ENCODE results near the gene TPRA1.

TPRA1 gene

DNA sequence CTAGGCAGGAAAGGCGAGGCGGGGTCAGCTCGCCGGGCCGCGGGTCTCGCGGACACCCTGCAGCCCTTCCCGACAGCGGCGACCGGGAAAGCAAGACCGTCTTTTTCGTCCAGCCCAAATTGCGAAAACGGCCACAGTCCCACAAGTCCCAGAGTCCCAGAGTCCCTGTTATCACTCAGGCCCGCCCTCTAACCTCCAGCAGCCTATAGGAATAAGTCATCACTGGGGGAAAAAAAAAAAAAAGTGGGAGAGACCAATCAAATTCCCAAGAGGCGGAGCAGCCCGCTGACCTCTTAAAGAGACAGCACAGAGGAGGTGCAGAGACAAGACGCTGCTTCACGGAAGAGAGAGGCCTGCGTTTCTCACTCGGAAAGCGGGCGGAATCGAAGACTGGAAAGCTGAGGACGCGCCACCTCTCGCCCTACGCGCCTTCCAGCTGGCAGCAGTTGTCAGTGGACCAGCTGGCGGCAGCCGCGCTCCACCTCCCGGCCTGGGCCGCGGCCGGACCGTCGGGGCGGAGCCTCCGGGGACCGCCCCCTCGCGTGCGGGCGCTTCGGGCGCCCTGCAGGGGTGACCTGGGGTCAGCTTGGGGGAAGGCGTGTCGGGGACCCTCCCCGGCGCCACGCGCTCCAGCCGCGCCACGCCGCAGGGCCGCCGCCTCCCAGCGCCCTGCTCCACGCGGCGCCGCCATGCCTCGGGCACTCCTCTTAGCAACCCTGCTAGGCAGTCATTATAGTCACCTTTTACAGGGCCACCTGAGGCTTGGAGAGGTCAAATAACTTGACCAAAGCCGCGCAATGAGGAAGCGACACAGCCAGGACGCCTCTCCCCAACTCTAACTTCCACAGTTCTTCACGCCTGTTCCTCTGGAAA lies at the start of gene TPRA1:
Gene TPRA1 (minus strand): TSS at position 141 of the 873 bp plus-strand sequence. CDS start 10,587 bp downstream, outside the sequence.
- DNase-seq (ENCODE audit: low spot score), result peak; percentile 93

GRCh38 chr3:127640042-127640355 lies 49.5 kb upstream of the TPRA1 start:
- no peak for DNase-seq (ENCODE audit: low spot score)

DNA sequence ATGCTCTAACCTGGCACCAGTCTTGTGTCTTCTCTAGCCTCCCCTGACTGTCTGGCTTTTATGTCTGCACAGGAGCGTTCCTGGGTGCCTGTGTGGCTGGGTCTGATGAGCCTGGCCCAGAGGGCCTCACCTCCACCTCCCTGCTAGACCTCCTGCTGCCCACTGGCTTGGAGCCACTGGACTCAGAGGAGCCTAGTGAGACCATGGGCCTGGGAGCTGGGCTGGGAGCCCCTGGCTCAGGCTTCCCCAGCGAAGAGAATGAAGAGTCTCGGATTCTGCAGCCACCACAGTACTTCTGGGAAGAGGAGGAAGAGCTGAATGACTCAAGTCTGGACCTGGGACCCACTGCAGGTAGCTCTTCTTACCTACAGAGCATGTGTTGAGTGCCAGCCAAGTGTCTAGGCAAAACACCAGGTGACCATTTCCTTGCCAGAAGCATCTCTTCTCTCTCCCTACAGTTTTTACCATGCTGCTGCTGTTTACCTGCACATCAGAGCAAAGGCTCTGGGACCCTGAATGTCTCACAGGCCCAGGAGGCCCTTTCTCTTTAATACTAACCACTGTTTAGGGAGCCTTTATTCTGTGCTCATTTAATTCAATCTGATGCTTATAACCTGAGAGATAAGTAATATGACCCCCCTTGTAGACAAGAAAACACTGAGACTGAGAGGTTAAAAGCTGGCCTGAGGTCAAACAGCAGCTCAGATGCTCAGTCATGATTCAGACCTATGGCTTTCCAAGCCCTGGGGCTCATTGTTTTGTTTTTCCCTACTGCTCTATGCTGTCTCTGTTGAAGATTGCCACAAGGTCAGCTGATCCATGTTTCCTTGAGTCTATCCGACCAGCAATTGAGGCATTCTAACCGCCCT lies 48.9 kb upstream of the TPRA1 start:
- no peak for DNase-seq (ENCODE audit: low spot score)

- DNase-seq (ENCODE audit: low spot score), result no peak
Measured at GRCh38 chr3:127637971-127638370, 47.4 kb upstream of the TPRA1 start.

- DNase-seq (ENCODE audit: low spot score), result no peak
Measured at GRCh38 chr3:127637546-127637945, 47.0 kb upstream of the TPRA1 start.

DNA sequence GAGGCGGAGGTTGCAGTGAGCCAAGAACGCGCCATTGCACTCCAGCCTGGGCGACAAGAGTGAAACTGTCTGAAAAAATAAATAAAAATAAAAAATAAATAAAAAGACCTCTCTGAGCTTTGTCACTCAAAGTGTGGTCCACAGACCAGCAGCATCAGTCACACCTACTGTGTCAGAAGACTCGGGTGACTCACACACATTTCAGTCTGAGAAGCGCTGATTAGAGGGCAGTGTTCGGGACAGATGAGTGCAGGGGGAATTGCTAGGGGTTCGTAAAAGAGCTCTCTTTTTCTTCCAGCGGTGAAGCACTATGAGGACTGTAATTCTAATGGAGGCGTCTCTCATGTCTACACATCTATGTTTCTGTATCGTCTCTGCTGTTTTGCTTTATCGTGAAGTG lies 44.1 kb upstream of the TPRA1 start:
- no peak for DNase-seq (ENCODE audit: low spot score)

DNA sequence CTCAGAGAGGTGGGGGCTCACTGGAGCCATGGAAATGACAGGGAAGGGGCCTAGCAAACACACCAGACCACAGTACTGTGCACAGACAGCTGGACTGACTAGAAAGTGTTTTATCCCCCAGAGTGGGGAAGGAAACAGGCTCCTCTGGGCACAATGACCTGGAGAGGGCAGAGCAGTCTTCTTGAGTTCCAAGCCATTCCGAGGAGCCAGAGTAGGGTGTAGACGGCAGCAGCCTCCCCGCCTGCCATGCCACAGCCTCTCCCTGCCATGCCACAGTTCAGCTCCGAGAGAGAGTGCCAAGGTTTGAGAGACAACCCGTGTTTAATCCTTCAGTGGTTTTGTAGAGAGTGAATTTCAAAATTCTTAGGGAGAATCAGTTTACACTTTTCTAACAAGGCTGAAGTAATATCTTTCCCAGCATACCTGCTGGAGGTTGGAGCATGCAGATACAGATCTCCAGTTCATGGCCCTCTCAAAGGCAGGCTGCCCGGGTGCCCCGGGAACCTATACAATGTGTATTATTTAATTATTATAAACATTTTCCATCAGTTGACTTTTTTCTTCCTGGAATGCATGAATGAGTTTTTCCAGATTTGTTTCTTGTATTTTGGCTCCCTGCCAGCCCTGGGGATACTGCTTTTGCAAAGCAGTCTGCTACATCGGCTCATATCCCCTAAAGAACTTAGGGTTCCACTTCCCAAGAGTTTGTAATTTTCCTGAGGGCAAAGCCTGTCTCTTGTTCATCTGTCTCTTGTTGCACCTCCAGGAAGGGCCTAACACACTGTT lies 41.7 kb upstream of the TPRA1 start:
- peak; percentile 58 for DNase-seq (ENCODE audit: low spot score)

DNA sequence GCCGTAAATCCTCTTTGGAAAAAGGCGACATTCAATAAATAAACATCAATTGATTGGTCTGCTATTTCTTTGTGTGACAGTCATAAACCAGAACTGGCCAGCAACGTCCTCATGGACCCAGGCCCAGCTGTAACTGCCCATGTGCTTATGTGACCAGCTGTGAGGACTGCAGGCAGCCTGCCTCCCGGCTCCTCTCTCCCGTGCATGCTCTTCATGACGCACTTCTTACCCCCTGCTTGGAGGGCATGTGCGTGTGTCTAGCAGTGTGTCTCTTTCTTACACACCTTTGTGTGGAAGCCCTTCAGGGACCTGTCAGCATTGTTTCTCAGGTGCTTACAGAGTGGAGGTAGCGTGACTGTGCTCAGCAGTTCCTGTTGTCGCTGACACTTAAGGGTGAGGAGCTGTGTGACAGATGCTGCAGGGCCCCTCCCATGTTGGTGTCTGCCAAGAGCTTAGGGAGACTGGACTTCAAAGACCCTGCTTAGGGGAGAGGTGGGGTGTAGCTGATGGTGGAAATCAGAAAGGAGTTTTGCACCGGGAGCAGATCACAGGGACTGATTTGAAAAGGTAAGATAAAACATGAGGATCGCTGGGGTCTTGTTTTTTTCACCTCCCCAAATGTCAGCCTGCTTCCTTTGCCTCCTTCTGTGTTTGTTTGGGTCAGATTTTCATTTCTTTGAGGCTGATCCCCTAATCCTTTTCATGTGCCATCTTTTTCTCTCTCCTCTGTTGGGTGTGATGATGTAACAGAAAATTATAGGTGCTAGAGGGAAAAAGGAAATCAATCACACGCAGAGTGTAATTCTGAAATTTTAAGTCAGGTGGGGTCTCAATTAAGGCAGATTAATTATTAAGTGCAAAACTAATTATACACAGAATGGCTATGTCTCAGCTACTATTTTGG lies 40.5 kb upstream of the TPRA1 start:
- peak; percentile 77 for DNase-seq (ENCODE audit: low spot score)

DNA sequence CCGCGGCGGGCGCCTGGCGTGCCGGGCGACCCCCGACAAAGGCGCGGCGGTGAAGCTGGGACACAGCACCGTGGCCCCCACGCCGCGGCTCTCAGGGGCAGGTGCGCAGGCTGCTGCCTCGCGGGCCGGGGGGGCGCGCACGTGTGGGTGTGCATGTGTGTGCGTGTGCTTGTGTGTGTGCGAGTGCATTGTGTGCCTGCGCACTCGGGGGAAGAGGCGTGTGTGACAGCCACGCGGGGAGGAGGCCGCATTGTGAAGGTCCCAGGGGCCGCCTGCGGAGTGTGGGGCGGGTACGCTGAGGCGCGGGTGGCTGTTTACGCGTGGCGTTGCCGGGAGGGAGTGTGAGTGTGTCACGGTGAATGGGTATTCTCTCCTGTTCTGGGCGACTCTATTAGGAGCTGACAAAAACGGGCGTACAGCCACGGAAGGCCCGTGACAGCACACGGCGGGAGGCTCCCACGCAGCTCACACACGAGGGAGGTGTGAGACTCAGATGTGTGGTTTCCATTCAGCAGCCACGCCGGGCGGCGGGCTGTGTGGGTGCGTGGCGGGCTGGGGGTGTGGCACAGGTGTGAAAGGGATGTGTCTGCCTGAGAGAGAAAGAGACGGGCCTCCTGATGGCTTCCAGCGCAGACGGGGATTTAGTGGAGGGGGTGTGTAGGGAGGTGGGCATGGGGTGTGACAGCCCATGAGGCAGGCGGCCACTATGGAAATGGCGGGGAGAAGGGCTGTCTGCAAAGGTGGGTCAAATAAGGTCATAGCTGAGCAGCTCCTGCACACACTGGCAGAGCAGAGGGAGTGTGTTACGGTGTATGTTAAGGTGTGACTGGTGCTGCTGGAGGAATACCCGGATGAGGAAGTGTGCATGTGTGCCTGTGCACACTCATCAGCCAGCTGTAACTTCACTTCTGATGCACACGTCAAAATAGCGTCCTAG lies 39.2 kb upstream of the TPRA1 start:
- DNase-seq (ENCODE audit: low spot score), result peak; percentile 61

DNA sequence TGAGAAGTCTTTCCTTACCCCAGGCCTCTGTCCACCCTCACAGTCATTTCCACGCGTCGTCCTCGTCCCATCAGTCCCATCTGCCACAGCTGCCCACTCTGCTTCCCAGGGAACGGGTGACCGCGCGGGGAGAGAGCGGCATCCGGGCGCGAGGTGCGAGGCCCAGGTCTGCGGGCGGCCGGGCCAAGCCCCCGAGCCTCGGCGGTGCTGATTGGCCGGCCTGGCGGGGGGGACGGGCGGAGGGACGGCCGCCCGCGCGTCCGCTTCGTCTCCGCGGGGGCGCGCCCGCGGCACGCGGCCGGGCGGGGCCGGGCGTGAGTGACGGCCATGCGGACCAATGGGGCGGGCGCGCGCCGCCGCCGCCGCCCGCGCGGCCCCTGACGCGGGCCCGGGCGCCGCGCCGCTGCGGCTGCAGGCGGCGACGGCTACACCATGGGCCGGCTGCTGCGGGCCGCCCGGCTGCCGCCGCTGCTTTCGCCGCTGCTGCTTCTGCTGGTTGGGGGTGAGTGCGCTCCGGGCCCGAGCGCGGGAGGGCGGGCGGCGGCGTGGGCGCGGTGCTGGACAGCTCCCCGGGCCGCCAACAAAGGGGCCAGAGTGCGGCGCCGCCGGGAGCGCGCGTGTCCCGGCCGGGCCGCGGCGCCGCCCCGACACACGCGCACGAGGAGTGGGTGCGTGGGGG lies 38.4 kb upstream of the TPRA1 start, which contains the start of gene PODXL2:
Gene PODXL2 (plus strand): TSS at position 398 of the 679 bp plus-strand sequence. CDS start 35 bp downstream, at position 433.
- peak; percentile 100 for DNase-seq (ENCODE audit: low spot score)

DNA sequence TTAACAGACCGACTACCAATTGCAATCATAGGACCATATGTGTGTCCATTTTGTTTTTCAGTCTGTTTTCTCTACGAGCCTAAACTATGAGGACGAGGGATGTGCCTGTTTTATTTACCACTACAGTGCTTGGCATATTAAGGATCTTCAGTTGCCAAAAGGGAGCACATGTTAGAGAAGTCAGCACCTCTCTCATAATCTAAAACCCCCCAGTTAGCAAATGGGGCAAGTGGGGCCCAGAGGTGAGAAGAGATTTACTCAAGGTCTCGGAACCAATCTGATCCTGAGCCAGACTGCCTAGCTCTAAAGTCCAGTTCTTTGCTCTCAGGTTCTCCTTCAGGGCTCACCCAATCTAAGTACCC lies 37.9 kb upstream of the TPRA1 start:
- DNase-seq (ENCODE audit: low spot score), result no peak

- no peak for DNase-seq (ENCODE audit: low spot score)
Measured at GRCh38 chr3:127625821-127626220, 35.3 kb upstream of the TPRA1 start.

DNA sequence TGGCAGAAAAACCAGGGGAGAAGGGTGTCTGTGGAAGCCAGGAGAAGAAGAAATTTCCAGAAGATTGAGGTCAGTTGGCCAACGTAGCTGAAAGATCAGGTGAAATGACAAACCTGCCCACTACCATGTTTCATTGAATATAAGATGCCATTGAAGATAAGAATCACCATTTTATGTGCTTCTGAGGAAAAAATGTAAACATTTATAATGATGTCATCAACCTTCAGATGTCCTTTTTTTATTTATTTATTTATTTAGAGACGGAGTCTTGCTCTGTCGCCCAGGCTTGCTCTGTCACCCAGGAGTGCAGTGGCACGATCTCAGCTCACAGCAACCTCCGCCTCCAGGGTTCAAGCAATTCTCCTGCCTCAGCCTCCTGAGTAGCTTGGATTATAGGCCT lies 33.5 kb upstream of the TPRA1 start:
- DNase-seq (ENCODE audit: low spot score), result no peak

GRCh38 chr3:127622772-127623576 lies 32.4 kb upstream of the TPRA1 start:
- DNase-seq (ENCODE audit: low spot score), result no peak

DNA sequence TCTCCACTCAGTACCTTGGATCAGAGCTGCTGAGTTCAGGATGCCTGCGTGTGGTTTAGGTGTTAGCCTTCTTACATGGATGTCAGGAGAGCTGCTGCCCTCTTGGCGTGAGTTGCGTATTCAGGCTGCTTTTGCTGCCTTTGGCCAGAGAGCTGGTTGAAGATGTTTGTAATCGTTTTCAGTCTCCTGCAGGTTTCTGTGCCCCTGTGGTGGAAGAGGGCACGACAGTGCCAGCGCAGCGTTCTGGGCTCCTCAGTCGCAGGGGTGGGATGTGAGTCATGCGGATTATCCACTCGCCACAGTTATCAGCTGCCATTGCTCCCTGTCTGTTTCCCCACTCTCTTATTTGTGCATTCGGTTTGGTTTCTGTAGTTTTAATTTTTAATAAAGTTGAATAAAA lies 31.5 kb upstream of the TPRA1 start:
- no peak for DNase-seq (ENCODE audit: low spot score)

- no peak for DNase-seq (ENCODE audit: low spot score)
Measured at GRCh38 chr3:127620637-127621375, 30.3 kb upstream of the TPRA1 start.

- DNase-seq (ENCODE audit: low spot score), result no peak
Measured at GRCh38 chr3:127618891-127619290, 28.4 kb upstream of the TPRA1 start.
